K562 (cell line): Measurements from ENCODE around the gene TMSB10. TPM values are rescaled to one million over a fixed set of nuclear protein-coding genes. Genes with fewer than 3 reads are reported as not detected.
A peak's percentile ranks its signal among the peaks of the same experiment; 100 is the strongest.

Experiments used
- ATAC-seq: fragments of 200-7000 bp; cut with Tn5 transposase; 3 replicates; pipeline ENCODE4 v1.9.1; 2020; ENCODE audit warnings: moderate library complexity
- BruUV-seq: library from RNA; stranded (reverse); fragments of 400-500 nt; replicated peaks from 2 replicates; lab custom pipeline; 2021; lab: Mats Ljungman, UMichigan
- CTCF ChIA-PET: fragments of 300-600 bp; formaldehyde crosslinking; extraction: SDS; loops from one replicate; lab custom pipeline; 2021; ENCODE audit warnings: low intra/inter-chr PET ratio; lab: Yijun Ruan, JAX
- POLR2A ChIA-PET: fragments of 300-600, 350-650 bp; sonication (Branson Sonifier 250); formaldehyde crosslinking; extraction: SDS; loops from one replicate; lab custom pipeline; 2021; ENCODE audit warnings: antibody characterized with exemption, inconsistent platforms; lab: Yijun Ruan, JAX
- DNase-seq, 4 experiments: peaks; one replicate each; pipeline versions ENCODE4 v3.0.0 to v3.0.0-alpha.2; 2011 to 2018; ENCODE audit warnings: low spot score in 3 of 4, mixed read lengths in 3 of 4; ENCODE audit errors: extremely low read depth in 1 of 4
- FAIRE-seq: peaks from 2 replicates; lab custom pipeline; 2011; peaks lifted over from hg19 to GRCh38; lab: Jason Lieb, UNC
- H2AFZ ChIP-seq: 2 replicates; pipeline ENCODE4 v1.6.0; 2011; ENCODE audit warnings: low read depth, low read length, control low read depth, inconsistent platforms
- H3K27ac ChIP-seq: fragments of 200-600 bp; 3 replicates; pipeline ENCODE4 v1.8.0; 2011; ENCODE audit warnings: low read depth, mild to moderate bottlenecking, control low read depth, inconsistent platforms, low read length, moderate library complexity, mixed read lengths; ENCODE audit errors: extremely low read depth
- H3K27me3 ChIP-seq, 2 experiments: fragments of 300-600 bp in 1 of 2; 2 replicates in 1 of 2; 3 replicates in 1 of 2; pipeline versions ENCODE4 v1.6.0 to v1.8.0; 2011; ENCODE audit warnings: inconsistent platforms in 2 of 2, low read length in 2 of 2, mild to moderate bottlenecking in 1 of 2, mixed read lengths in 1 of 2, moderate library complexity in 1 of 2; ENCODE audit not compliant: control insufficient read depth in 2 of 2, insufficient read depth in 2 of 2
- H3K36me3 ChIP-seq: fragments of 300-600 bp; 3 replicates; pipeline ENCODE4 v1.8.0; 2011; ENCODE audit warnings: mild to moderate bottlenecking, low read length, inconsistent platforms; ENCODE audit not compliant: control insufficient read depth, insufficient read depth
- H3K4me1 ChIP-seq, 2 experiments: fragments of 200-600 bp in 1 of 2; replicated peaks in 1 of 2; 2 replicates in 1 of 2; 3 replicates in 1 of 2; pipeline versions ENCODE4 v1.5.1 to v1.8.0; 2011; ENCODE audit warnings: inconsistent platforms in 2 of 2, low read length in 2 of 2, mild to moderate bottlenecking in 1 of 2, mixed read lengths in 1 of 2, moderate library complexity in 1 of 2; ENCODE audit not compliant: control insufficient read depth in 2 of 2, insufficient read depth in 2 of 2
- H3K4me2 ChIP-seq: 2 replicates; pipeline ENCODE4 v1.6.1; 2011; ENCODE audit warnings: low read length, control low read depth, inconsistent platforms, mixed read lengths; ENCODE audit not compliant: insufficient read depth
- H3K4me3 ChIP-seq: fragments of 200-600 bp; sonication (generic), shearing (Covaris generic); 2 replicates; pipeline ENCODE4 v1.5.1; 2016; ENCODE audit warnings: control low read depth, inconsistent platforms
- H3K79me2 ChIP-seq: fragments of 200-600 bp; 3 replicates; pipeline ENCODE4 v1.8.0; 2011; ENCODE audit warnings: low read length, inconsistent platforms; ENCODE audit not compliant: control insufficient read depth, insufficient read depth
- H3K9ac ChIP-seq, 2 experiments: 2 replicates each; pipeline versions ENCODE4 v1.6.0 to v1.6.1; 2011; ENCODE audit warnings: low read depth in 2 of 2, low read length in 2 of 2, control low read depth in 1 of 2, inconsistent platforms in 1 of 2, mild to moderate bottlenecking in 1 of 2, mixed read lengths in 1 of 2; ENCODE audit not compliant: insufficient read depth in 1 of 2
- H3K9me1 ChIP-seq: one replicate; pipeline ENCODE4 v1.6.0; 2011; ENCODE audit warnings: inconsistent platforms, mild to moderate bottlenecking, low read length, moderate library complexity; ENCODE audit not compliant: control insufficient read depth, insufficient read depth
- H3K9me3 ChIP-seq: replicated peaks from 2 replicates; pipeline ENCODE4 v1.5.1; 2011; ENCODE audit warnings: low read depth, low read length, inconsistent platforms; ENCODE audit not compliant: control insufficient read depth, insufficient read depth
- H4K20me1 ChIP-seq: replicated peaks from 2 replicates; pipeline ENCODE4 v1.6.1; 2011; ENCODE audit warnings: low read length, inconsistent platforms, mixed read lengths; ENCODE audit not compliant: control insufficient read depth, insufficient read depth
- BACH1 ChIP-seq: fragments of 200-800 bp; sonication (Bioruptor generic); IDR thresholded peaks from 2 replicates; pipeline ENCODE4 v1.6.1; 2016; ENCODE audit warnings: missing genetic modification characterization, missing compliant biosample characterization
- CXXC5 ChIP-seq: fragments of 250-450 bp; sonication (Bioruptor Pico); IDR thresholded peaks from 2 replicates; pipeline ENCODE4 v1.8.0; 2022; ENCODE audit warnings: inconsistent platforms, mild to moderate bottlenecking, moderate library complexity
- HINFP ChIP-seq: fragments of 450-650 bp; conservative IDR thresholded peaks from 2 replicates; pipeline ENCODE4 v1.6.1; 2016; ENCODE audit warnings: missing genetic modification characterization, low read depth, mild to moderate bottlenecking, control low read depth, missing compliant biosample characterization
- MAFG ChIP-seq: fragments of 450-650 bp; conservative IDR thresholded peaks from 2 replicates; pipeline ENCODE4 v1.6.1; 2016; ENCODE audit warnings: missing genetic modification characterization, missing compliant biosample characterization
- MTA3 ChIP-seq: fragments of 450-650 bp; formaldehyde crosslinking; IDR thresholded peaks from 2 replicates; pipeline ENCODE4 v1.6.1; 2017; ENCODE audit warnings: mild to moderate bottlenecking, borderline replicate concordance
- THRB ChIP-seq: fragments of 450-650 bp; formaldehyde crosslinking; conservative IDR thresholded peaks from 2 replicates; pipeline ENCODE4 v1.4.0; 2022; ENCODE audit warnings: mild to moderate bottlenecking, missing genetic modification characterization
- USF2 ChIP-seq: sonication (generic); formaldehyde crosslinking; IDR thresholded peaks from 2 replicates; pipeline ENCODE4 v1.5.0; 2020; ENCODE audit warnings: missing genetic modification reagents
- ZNF384 ChIP-seq: IDR thresholded peaks from 2 replicates; pipeline ENCODE4 v1.6.1; 2012; ENCODE audit warnings: low read depth, low read length, improper control_type of control experiment
- WGBS: fragments of 100-300 bp; shearing (Covaris generic); methylation state at CpG from one replicate; pipeline ENCODE4 v1.1.6; 2016; ENCODE audit warnings: low coverage, mixed read lengths; ENCODE audit not compliant: insufficient coverage; ENCODE audit errors: missing lambda C conversion rate; 5-methylcytosine and 5-hydroxymethylcytosine counted together
- in situ Hi-C: fragments of 300-500 bp; cut with MboI; formaldehyde crosslinking; loops from 4 replicates; pipeline ENCODE4 v1.15.0; 2018; ENCODE audit warnings: inconsistent platforms, mixed read lengths
- intact Hi-C: fragments of 100-400 bp; cut with micrococcal nuclease; formaldehyde crosslinking; loops from 2 replicates; pipeline ENCODE4 v1.14.2; 2022
- polyA plus RNA-seq, 8 experiments: library from polyadenylated mRNA; depleted of rRNA in 4 of 8; stranded (reverse) in 5 of 8; unstranded in 3 of 8; fragments of >200 nt; fragmentation: Nextera tagmentation in 2 of 8; fragmentation: Illumina TruSeq in 1 of 8; extraction: Ambion mirVana in 2 of 8; extraction: Trizol in 1 of 8; gene quantifications; 2 replicates each; pipeline versions ENCODE4 v1.2.1 to v1.2.3, GENCODE V29; 2011 to 2014; ENCODE audit warnings: inconsistent platforms in 1 of 8, missing spikeins in 1 of 8
- total RNA-seq, 7 experiments: library from RNA; depleted of rRNA in 6 of 7; stranded (reverse); fragments of >200 nt in 6 of 7; fragmentation: Illumina TruSeq in 2 of 7; extraction: Trizol in 2 of 7; gene quantifications; 2 replicates each; pipeline versions ENCODE4 v1.2.1 to v1.2.3, GENCODE V29; 2011 to 2021; ENCODE audit warnings: low replicate concordance in 1 of 7

TMSB10 gene
- total and polyA plus RNA-seq, 9 of the 15 experiments (the other 6 are each of a cell fraction or from before 2014, with no cell fraction given), result 382 to 2,226 (median 959) TPM

- Histone ChIP-seq H3K4me2 (peak overlapping the region; percentile 54), H3K4me3 (no peak overlapping the region), H3K9me1 (no peaks in the 10 kb centered on the region), H3K36me3 (no peaks in the 10 kb centered on the region), H3K27ac (peak overlapping the region; percentile 17; the same call in 2 of the 3 replicates), H3K9ac (peak overlapping the region; percentile 4 to 68; a peak in 1 of 4 replicates), H2AFZ (peak overlapping the region; percentile 73), H3K9me3 (no peaks in the 10 kb centered on the region), H3K4me1 (peaks cover 6 to 18% of the 10 kb centered on the region in 2 experiments; a peak in 3 of 5 replicates), H3K79me2 (no peaks in the 10 kb centered on the region), H3K27me3 (peaks cover 2 to 6% of the 10 kb centered on the region in 2 experiments; a peak in 3 of 5 replicates), H4K20me1 (no peaks in the 10 kb centered on the region)
- no TSS peak for BruUV-seq
- peak; percentile 23 for FAIRE-seq
- intact Hi-C loops, result no loop called here
- ChIA-PET CTCF (no interaction called here), POLR2A (interaction anchor here (0.6 to 2.5 kb wide), 4 partner anchors 11 to 83 kb away, joined by 3 to 10 read pairs (median 6); partner anchors contain the start of gene TMSB10)
- in situ Hi-C loops, result no loop called here
- 6% methylated on average over 6 of the region's 6 CpGs for WGBS
- DNase-seq, result no peak
- ATAC-seq, result peak; percentile 69
- TF ChIP-seq MTA3 (0 out of 2 replicates have a peak, but pooled peaks have one; percentile 31), ZNF384 (no peak), THRB (CRISPR knock-in tag) (no peak), HINFP (no peak), CXXC5 (0 out of 2 replicates have a peak, but pooled peaks have one; percentile 13), BACH1 (peak; percentile 30; the same call in 1 of the 2 replicates), USF2 (no peak), MAFG (tag) (peak; percentile 58; the same call in 1 of the 2 replicates)
These were observed 16.8 kb upstream of the TMSB10 start for GRCh38 chr2:84888401-84889276.
